ENCODE results near the gene KDSR. TPM values are rescaled to one million over a fixed set of nuclear protein-coding genes. Genes with fewer than 3 reads are reported as not detected.

KDSR gene
- total RNA-seq, 1 donor from 2014 or later: 52.8 TPM

GRCh38 chr18:63317556-63317946 lies 49.5 kb downstream of the KDSR start:
- no peaks in the 10 kb centered on the region for H3K9me3 Mint-ChIP-seq
- no peak for TF ChIP-seq CTCF (IDR thresholded peaks at IDR 0.05; ENCODE audit: unreplicated experiment)
- DNase-seq (ENCODE audit: low spot score in 2 of 2, unreplicated experiment in 2 of 2): no peak
- H3K4me1 Mint-ChIP-seq: peaks cover 41% of the 10 kb centered on the region
- peaks cover 26% of the 10 kb centered on the region for H3K27me3 Mint-ChIP-seq (ENCODE audit: low read depth)
- H3K27ac Mint-ChIP-seq: no peak overlapping the region
- H3K4me3 Mint-ChIP-seq: peak overlapping the region; percentile 70
- H3K36me3 Mint-ChIP-seq: no peaks in the 10 kb centered on the region

- peaks cover 26% of the 10 kb centered on the region for H3K27me3 Mint-ChIP-seq (ENCODE audit: low read depth)
- peak overlapping the region; percentile 70 for H3K4me3 Mint-ChIP-seq
- peaks cover 43% of the 10 kb centered on the region for H3K4me1 Mint-ChIP-seq
- H3K9me3 Mint-ChIP-seq: no peaks in the 10 kb centered on the region
- no peak for TF ChIP-seq CTCF (IDR thresholded peaks at IDR 0.05; ENCODE audit: unreplicated experiment)
- peak overlapping the region; percentile 8 for H3K27ac Mint-ChIP-seq
- no peak for DNase-seq (ENCODE audit: low spot score in 2 of 2, unreplicated experiment in 2 of 2)
- no peaks in the 10 kb centered on the region for H3K36me3 Mint-ChIP-seq
These were observed 50.1 kb downstream of the KDSR start for GRCh38 chr18:63316612-63317555.

DNA sequence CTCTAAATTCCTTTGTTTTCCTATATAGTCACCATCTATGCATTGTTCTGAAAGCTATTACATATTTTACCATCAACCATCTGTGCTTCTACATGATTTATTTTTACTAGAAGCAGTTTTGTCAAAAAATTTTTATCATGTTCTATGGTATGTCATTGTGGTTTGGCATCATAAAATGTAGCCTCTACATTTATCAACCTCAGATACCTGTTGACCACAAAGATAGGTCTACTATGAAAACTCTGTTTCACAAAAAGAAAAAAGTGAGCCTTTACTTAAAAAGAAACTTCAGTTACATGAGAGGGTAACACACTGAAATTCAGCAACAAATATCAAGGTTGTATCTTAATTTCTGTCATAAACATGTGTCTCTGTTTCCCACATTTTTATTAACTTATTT lies 51.1 kb downstream of the KDSR start:
- Mint-ChIP-seq H3K27ac (no peak overlapping the region), H3K4me1 (peaks cover 47% of the 10 kb centered on the region), H3K27me3 (ENCODE audit: low read depth) (peaks cover 26% of the 10 kb centered on the region), H3K36me3 (no peaks in the 10 kb centered on the region), H3K4me3 (no peak overlapping the region), H3K9me3 (no peaks in the 10 kb centered on the region)
- no peak for DNase-seq (ENCODE audit: low spot score in 2 of 2, unreplicated experiment in 2 of 2)
- TF ChIP-seq CTCF (IDR thresholded peaks at IDR 0.05; ENCODE audit: unreplicated experiment): no peak

- no peak overlapping the region for H3K27ac Mint-ChIP-seq
- H3K4me3 Mint-ChIP-seq: no peak overlapping the region
- H3K36me3 Mint-ChIP-seq: no peaks in the 10 kb centered on the region
- no peaks in the 10 kb centered on the region for H3K9me3 Mint-ChIP-seq
- H3K27me3 Mint-ChIP-seq (ENCODE audit: low read depth): peaks cover 26% of the 10 kb centered on the region
- TF ChIP-seq CTCF (IDR thresholded peaks at IDR 0.05; ENCODE audit: unreplicated experiment): no peak
- no peak for DNase-seq (ENCODE audit: low spot score in 2 of 2, unreplicated experiment in 2 of 2)
- peaks cover 50% of the 10 kb centered on the region for H3K4me1 Mint-ChIP-seq
These were observed 51.8 kb downstream of the KDSR start for GRCh38 chr18:63315131-63315662.

- H3K36me3 Mint-ChIP-seq: no peaks in the 10 kb centered on the region
- H3K27ac Mint-ChIP-seq: no peak overlapping the region
- H3K4me1 Mint-ChIP-seq: peaks cover 49% of the 10 kb centered on the region
- peaks cover 25% of the 10 kb centered on the region for H3K27me3 Mint-ChIP-seq (ENCODE audit: low read depth)
- no peak overlapping the region for H3K4me3 Mint-ChIP-seq
- DNase-seq (ENCODE audit: low spot score in 2 of 2, unreplicated experiment in 2 of 2): no peak
- no peak for TF ChIP-seq CTCF (IDR thresholded peaks at IDR 0.05; ENCODE audit: unreplicated experiment)
- no peaks in the 10 kb centered on the region for H3K9me3 Mint-ChIP-seq
These were observed 52.8 kb downstream of the KDSR start for GRCh38 chr18:63314062-63314790.

All from mesothelial cell of epicardium (in vitro differentiated cells).